Measurements from ENCODE around the gene ZBTB7C. TPM values are rescaled to one million over a fixed set of nuclear protein-coding genes. Genes with fewer than 3 reads are reported as not detected.

Gene ZBTB7C
- total RNA-seq, 1 donor from 2014 or later: 0.67 TPM

DNA sequence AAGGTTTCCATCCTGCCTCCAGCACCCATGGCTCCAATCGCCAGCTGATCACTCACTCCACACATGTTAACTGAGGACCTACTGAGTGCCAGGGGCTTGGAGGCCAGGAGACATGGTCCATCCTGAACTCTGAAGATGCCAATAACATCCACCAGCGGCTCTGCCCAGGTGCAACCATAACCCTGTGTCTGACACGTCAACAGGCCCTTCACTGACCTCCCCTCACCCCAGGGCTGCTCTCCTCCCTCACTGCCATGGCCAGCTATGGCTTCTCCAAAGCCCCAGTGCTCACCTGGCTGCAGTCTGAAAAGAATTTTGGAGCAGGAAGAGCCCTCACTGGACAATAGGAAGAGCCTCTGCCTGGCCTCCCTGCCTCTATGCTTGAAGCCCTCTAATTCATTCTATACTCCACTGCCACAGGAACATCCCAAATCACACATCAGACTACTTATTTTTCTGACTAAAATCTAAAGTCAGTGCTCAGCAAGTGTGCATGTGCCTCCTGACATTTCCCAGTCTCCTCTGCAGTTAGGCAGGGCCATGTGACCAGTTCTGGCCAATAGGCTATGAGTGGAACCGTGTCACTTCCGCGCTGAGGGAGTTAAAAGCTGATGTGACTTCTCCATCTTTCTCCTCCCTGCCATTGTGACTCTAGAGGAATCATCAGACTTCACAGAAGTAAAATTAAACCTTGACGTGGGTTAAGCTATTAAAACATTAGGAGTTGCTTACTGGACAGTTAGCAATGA, 37.2 kb downstream of the ZBTB7C start:
- TF ChIP-seq, protein P1, sequence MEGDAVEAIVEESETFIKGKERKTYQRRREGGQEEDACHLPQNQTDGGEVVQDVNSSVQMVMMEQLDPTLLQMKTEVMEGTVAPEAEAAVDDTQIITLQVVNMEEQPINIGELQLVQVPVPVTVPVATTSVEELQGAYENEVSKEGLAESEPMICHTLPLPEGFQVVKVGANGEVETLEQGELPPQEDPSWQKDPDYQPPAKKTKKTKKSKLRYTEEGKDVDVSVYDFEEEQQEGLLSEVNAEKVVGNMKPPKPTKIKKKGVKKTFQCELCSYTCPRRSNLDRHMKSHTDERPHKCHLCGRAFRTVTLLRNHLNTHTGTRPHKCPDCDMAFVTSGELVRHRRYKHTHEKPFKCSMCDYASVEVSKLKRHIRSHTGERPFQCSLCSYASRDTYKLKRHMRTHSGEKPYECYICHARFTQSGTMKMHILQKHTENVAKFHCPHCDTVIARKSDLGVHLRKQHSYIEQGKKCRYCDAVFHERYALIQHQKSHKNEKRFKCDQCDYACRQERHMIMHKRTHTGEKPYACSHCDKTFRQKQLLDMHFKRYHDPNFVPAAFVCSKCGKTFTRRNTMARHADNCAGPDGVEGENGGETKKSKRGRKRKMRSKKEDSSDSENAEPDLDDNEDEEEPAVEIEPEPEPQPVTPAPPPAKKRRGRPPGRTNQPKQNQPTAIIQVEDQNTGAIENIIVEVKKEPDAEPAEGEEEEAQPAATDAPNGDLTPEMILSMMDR (IDR thresholded peaks at IDR 0.05; ENCODE audit: unreplicated experiment): no peak
- H3K9me3 Mint-ChIP-seq (ENCODE audit: unreplicated experiment): no peaks in the 10 kb centered on the region
- peaks cover 9% of the 10 kb centered on the region for H3K4me1 Mint-ChIP-seq (ENCODE audit: unreplicated experiment)
- H3K27ac Mint-ChIP-seq (ENCODE audit: unreplicated experiment): no peak overlapping the region
- no peak for DNase-seq (ENCODE audit: low spot score)
- H3K27me3 Mint-ChIP-seq (ENCODE audit: unreplicated experiment): peaks cover 3% of the 10 kb centered on the region
- H3K4me3 Mint-ChIP-seq (ENCODE audit: unreplicated experiment): no peak overlapping the region
- no peaks in the 10 kb centered on the region for H3K36me3 Mint-ChIP-seq (ENCODE audit: low read depth, unreplicated experiment)

DNA sequence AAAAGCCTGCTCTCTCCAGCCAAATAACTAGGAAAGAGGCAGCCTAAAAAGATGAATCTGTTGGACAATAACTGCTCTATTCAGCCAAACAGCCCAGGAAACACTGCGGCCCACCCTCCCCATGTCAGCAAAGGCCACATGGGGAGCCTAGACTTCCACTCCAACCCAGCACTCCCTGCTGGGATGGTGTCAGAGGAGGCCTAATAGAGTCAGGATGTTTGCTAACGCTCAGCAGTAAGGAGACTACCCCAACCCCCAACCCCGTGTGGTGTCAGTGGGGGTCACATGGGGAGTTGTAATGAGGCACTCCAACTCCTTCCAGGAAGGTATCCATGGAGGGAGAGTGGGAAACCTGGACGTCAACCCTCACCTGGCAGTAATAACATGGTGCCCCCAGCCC, 41.6 kb downstream of the ZBTB7C start:
- Mint-ChIP-seq H3K36me3 (ENCODE audit: low read depth, unreplicated experiment) (no peaks in the 10 kb centered on the region), H3K4me3 (ENCODE audit: unreplicated experiment) (no peak overlapping the region), H3K27ac (ENCODE audit: unreplicated experiment) (no peak overlapping the region), H3K4me1 (ENCODE audit: unreplicated experiment) (no peaks in the 10 kb centered on the region), H3K9me3 (ENCODE audit: unreplicated experiment) (no peaks in the 10 kb centered on the region), H3K27me3 (ENCODE audit: unreplicated experiment) (no peaks in the 10 kb centered on the region)
- DNase-seq (ENCODE audit: low spot score): no peak
- TF ChIP-seq, protein P1 (IDR thresholded peaks at IDR 0.05; ENCODE audit: unreplicated experiment): no peak

DNA sequence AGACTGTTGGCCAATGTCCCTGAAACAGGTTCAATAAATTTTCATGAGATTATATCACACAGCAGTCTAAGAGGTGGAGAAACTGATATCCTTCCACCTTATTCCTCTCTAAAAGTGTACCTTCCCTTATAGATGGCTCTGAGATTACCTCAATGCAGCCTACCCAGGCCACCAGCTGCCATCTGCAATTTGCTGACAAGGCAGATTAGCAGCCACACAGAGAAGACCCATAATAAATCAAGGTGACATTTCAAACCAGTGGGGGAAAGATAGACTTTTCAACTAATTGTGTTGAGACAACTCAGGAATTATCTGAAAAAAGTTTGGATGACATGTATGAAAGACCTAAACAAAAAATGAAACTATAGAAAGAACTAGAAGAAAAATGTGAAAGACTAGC, 43.2 kb downstream of the ZBTB7C start:
- Mint-ChIP-seq H3K9me3 (ENCODE audit: unreplicated experiment) (no peaks in the 10 kb centered on the region), H3K27ac (ENCODE audit: unreplicated experiment) (no peak overlapping the region), H3K4me1 (ENCODE audit: unreplicated experiment) (no peaks in the 10 kb centered on the region), H3K27me3 (ENCODE audit: unreplicated experiment) (no peaks in the 10 kb centered on the region), H3K36me3 (ENCODE audit: low read depth, unreplicated experiment) (no peaks in the 10 kb centered on the region), H3K4me3 (ENCODE audit: unreplicated experiment) (no peak overlapping the region)
- TF ChIP-seq, protein P1 (IDR thresholded peaks at IDR 0.05; ENCODE audit: unreplicated experiment): no peak
- no peak for DNase-seq (ENCODE audit: low spot score)

DNA sequence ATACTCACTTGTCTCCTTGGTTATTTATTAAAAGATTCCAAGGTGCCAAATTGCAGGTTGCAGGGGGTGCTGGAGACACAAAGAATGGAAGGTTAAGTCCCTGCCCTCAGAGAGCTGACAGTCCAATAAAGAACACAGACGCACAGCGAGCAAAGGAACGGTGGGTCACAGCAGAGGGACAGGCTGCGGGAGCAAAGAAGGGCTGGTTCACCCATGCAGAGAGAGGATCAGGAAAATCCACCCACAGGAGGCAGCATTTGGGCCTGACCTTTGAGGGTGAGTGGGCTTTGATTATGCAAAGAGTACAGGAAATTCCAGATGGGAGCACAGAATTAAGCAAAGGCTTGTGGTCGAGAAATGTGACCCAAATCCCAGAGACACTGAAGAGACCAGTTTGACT, 45.0 kb downstream of the ZBTB7C start:
- Mint-ChIP-seq H3K4me1 (ENCODE audit: unreplicated experiment) (no peaks in the 10 kb centered on the region), H3K4me3 (ENCODE audit: unreplicated experiment) (no peak overlapping the region), H3K27me3 (ENCODE audit: unreplicated experiment) (peaks cover 4% of the 10 kb centered on the region), H3K9me3 (ENCODE audit: unreplicated experiment) (no peaks in the 10 kb centered on the region), H3K36me3 (ENCODE audit: low read depth, unreplicated experiment) (no peaks in the 10 kb centered on the region), H3K27ac (ENCODE audit: unreplicated experiment) (no peak overlapping the region)
- TF ChIP-seq, protein P1 (IDR thresholded peaks at IDR 0.05; ENCODE audit: unreplicated experiment): no peak
- DNase-seq (ENCODE audit: low spot score): no peak

DNA sequence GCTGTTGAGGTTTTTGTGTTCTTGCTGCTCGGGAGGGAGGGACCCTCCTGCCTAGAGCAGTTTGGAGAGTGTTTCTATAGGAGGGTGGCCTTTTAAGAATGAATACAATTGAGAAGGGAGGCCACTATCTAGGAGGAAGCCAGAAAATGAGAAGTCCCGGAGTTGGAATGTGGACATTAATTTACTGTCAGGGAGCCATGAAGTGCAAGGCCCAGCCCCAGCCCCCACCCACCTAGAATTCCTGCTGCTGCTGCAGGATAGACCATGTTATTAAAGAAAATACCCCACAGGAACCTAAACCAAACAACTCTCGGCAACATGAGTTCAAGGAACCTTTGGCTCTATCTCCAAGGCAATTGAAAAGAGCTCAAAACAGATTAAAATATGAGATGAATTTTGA, 46.0 kb downstream of the ZBTB7C start:
- no peak overlapping the region for H3K4me3 Mint-ChIP-seq (ENCODE audit: unreplicated experiment)
- no peak for DNase-seq (ENCODE audit: low spot score)
- no peak overlapping the region for H3K27ac Mint-ChIP-seq (ENCODE audit: unreplicated experiment)
- TF ChIP-seq, protein P1 (IDR thresholded peaks at IDR 0.05; ENCODE audit: unreplicated experiment): no peak
- peaks cover 4% of the 10 kb centered on the region for H3K27me3 Mint-ChIP-seq (ENCODE audit: unreplicated experiment)
- no peaks in the 10 kb centered on the region for H3K36me3 Mint-ChIP-seq (ENCODE audit: low read depth, unreplicated experiment)
- no peaks in the 10 kb centered on the region for H3K4me1 Mint-ChIP-seq (ENCODE audit: unreplicated experiment)
- no peaks in the 10 kb centered on the region for H3K9me3 Mint-ChIP-seq (ENCODE audit: unreplicated experiment)

All from endothelial cell (in vitro differentiated cells).